IPS-18c (cell line): Measurements from ENCODE around the gene MET.

Source experiments
- H3K4me3 ChIP-seq: 2 replicates; pipeline ENCODE4 v1.7.0; 2013; ENCODE audit warnings: low read depth, mild to moderate bottlenecking, low read length, moderate library complexity; ENCODE audit not compliant: insufficient read depth
- H3K9me3 ChIP-seq: one replicate; pipeline ENCODE4 v1.6.1; 2013; ENCODE audit warnings: mild to moderate bottlenecking, low read length, moderate library complexity; ENCODE audit not compliant: control insufficient read depth, insufficient read depth

Gene MET

DNA sequence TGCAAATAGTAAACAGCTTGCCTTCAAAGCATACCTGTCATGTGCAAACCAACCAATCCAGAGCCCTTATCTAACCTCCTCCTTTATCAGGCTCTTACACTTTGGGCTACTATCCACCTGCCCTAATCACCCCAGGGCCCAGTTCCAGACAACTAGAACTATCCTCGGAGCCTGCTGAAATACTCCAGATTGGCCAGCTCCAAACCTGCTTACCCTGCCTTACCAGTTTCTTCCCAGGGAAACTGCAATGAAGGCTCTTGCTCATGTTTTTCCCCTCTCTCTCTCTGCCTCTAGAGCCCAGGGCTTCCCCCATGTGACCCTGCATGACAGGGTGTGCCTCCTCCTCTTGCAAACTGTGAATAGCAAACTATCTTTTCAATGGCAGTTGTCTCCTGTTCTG, 109.0 kb downstream of the MET start:
- H3K4me3 ChIP-seq, result no peak overlapping the region
- H3K9me3 ChIP-seq, result no peaks in the 10 kb centered on the region

DNA sequence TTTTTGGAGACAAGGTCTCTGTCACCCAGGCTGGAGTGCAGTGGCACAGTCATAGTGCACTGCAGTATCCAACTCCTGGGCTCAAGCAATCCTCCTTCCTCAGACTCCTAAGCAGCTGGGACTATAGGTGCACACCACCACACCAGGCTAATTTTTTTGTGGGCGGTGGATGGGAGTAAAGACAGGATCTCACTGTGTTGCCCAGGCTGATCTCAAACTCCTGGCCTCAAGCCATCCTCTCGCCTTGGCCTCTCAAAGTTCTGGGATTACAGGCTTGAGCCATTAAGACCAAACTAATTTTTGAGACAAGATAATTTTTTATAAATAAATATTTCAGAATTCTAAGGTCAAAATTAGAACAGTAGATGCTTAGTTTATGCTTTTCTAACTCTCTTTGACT, 109.6 kb downstream of the MET start:
- H3K4me3 ChIP-seq, result no peak overlapping the region
- no peaks in the 10 kb centered on the region for H3K9me3 ChIP-seq

DNA sequence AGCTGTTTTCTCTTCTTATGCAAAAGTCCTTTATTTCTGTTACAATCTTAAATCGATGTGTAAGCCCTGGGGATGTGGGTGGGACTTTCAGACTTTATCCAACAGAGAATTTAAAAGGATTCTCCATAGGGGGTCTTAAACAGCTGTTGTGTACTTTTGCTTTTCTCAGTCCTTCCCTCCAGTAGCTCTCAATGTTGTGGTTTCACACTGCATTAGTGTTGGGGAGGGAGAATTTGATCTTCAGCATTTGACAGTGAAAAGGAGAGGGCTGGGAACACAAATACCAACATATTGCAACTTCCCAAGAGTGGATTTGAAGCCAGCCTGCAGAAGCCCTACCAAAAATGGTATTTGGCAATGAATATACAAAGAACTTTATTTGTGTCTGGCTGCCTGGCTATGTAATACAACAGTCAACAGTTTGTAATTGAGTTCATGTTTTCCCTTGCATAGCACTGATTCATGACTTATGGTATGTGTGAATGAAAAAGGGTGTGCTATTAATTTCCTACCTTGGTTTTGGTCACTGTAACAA, 110.2 kb downstream of the MET start:
- no peak overlapping the region for H3K4me3 ChIP-seq
- no peaks in the 10 kb centered on the region for H3K9me3 ChIP-seq

DNA sequence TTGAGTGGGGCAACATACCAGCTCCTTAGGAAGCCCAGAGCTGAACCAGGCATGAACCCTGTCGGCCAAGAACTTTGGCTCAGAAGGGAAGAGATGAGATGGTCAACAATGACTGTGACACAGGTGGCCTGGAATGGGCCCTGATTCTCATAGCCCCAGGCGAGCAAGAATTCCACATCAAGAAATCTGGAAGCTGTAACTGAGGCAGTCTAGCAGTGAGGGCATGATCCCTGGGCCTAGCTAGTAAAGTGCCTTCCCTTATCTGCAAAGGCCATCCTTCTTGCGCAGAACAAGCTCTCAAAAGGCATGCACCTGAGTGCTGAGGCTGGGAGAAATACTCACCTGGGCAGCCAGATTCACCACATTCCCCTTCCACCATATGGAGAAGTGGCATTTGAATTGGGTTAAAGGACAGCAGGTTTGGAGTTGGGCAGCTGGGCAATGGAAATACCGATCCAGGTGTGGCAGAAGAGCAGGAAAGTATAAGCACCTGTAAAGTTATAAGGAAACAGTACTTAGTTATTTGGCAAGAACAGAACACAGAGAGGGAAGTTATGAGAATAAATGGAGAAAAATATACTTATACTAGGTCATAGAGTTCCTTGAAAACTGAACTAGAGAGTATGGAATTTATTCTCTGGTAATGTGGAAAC, 111.8 kb downstream of the MET start:
- H3K9me3 ChIP-seq, result no peaks in the 10 kb centered on the region

DNA sequence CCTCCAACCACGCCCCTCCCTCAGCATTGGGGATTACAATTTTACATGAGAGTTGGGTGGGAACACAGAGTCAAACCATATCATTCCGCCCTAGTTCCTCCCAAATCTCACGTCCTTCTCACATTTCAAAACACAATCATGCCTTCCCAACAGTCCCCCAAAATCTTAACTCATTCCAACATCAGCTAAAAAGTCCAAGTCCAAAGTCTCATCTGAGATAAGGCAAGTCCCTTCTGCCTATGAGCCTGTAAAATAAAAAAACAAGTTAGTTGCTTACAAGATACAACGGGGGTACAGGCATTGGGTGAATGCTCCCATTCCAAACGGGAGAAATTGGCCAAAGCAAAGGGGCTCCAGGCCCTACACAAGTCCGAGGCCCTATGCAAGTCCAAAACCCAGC, 112.7 kb downstream of the MET start:
- no peak overlapping the region for H3K4me3 ChIP-seq
- H3K9me3 ChIP-seq, result no peaks in the 10 kb centered on the region

More for the DNA sequence above, 111.8 kb downstream of the MET start:
- H3K4me3 ChIP-seq, result no peak overlapping the region

DNA sequence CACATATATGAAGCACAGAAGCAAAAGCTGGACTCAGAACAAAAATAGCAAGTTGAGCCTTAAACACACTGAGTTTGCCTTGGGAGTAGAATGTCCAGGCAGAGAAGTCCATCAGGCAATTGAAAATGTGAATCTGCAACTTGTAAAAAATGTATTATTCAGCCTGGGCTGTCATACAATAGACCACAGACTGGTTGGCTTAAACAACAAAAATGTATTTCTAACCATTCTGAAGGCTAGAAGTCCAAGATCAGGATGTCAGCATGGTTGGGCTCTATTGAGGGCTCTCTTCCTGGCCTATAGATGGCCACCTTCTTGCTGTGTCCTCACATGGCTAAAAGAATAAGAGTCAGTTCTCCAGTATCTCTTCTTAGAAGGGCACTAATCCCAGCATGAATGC, 113.8 kb downstream of the MET start:
- Histone ChIP-seq H3K9me3 (no peaks in the 10 kb centered on the region), H3K4me3 (no peak overlapping the region)

DNA sequence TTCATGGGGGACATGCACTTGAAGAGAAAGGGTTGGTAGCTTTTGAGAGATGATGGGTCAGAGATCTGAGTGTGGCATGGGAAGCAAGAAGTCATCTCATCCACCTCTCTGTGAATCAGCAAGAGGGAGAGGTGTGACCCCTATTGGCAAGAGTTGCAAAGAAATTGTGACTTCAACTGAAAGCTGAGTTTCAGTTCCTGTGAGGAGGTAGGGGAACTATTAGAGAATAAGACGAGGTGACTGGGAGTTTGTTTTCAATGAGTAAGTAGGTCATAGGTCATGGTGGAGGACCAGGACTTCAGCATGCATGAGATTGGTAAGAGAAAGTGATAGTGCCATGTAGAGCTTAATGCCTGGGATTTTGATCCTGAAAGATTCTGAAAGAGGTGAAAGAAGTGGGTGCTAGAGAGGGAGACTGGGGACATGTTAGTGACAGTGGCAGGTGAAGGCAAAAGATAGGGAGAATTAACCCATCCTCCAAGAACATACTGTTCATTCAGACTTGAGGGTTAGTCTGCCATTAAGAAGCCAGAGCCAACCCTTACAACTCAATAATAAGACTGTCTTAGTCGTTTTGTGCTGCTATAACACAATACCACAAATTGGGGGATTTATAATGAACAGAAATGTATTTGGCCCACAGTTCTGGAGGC, 114.9 kb downstream of the MET start:
- Histone ChIP-seq H3K9me3 (no peaks in the 10 kb centered on the region), H3K4me3 (no peak overlapping the region)

DNA sequence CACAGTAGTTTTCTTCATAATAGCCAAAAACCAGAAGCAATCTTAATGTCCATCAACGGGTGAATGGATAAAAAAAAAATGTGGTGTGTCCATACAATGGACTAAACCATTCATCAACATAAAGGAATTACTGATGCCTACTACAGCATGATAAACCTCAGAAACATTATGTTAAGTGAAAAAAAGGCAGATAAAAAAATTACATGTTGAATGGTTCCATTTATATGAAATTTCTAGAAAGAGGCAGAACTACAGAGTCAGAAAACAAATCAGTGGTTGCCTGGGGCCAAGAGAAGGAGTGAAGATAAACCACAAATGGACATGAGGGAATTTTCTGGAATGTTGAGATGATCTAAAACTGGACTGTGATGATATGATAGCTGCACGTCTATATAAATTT, 115.9 kb downstream of the MET start:
- H3K4me3 ChIP-seq, result no peak overlapping the region
- no peaks in the 10 kb centered on the region for H3K9me3 ChIP-seq

DNA sequence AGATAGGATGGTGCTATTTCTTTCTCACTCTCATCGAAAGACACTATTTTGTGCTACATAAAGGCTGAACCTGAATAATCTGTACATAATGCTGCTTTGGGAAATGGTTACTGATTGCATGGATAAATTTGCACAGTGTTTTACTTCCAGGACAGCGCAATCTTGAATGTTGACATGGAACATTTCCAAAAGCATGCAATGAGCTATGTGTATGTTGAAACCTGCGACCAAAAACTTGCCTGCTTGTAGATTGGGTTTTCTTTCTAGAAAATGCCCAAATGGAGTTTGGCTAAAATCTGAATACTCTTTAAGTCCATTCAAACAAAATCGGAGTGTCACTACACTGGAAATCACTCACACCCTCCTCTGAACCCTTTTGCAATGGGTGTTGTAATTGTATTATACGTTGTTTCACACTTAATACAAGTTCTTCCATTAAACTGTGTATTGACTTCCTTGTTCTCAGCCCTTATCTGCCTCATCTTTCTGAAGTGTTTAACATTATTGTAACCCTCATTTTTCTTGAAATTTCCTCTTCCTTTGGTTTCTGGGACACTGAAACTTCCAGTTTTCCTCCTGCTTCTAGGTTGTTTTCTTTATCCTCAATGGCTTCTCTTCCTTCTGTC, 116.7 kb downstream of the MET start:
- Histone ChIP-seq H3K9me3 (no peaks in the 10 kb centered on the region), H3K4me3 (no peak overlapping the region)

DNA sequence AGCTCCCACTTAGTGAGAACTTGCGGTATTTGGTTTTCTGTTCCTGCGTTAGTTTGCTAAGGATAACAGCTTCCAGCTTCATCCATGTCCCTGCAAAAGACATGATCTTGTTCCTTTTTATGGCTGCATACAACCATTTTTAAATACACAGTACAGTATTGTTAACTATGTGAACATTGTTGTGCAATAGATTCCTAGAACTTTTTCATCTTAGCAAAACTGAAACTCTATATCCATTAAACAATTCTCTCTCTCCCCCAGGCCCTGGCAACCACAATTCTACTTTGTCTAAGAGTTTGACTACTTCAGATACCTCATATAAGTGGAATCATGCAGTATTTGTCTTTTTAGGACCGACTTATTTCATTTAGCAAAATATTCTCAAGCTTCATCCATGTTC, 118.0 kb downstream of the MET start:
- Histone ChIP-seq H3K4me3 (no peak overlapping the region), H3K9me3 (no peaks in the 10 kb centered on the region)

DNA sequence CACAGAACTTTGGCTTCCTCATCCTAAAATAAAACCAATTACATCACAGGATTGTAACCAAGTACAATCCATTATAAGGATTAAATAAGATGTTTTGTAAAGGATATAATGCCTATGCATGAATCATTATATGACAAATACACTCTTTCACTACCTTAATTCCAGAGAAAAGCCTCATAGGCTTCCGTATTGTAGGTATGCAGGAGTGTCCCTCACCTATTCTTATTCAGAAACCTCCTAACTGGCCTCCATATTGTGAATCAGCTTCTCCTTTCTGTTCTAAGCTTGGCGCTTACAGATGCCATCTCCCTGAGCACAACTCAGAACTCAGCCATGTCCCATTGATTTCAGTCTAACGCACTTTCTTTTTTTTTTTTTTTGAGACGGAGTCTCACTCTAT, 120.8 kb downstream of the MET start:
- H3K4me3 ChIP-seq, result no peak overlapping the region
- no peaks in the 10 kb centered on the region for H3K9me3 ChIP-seq

DNA sequence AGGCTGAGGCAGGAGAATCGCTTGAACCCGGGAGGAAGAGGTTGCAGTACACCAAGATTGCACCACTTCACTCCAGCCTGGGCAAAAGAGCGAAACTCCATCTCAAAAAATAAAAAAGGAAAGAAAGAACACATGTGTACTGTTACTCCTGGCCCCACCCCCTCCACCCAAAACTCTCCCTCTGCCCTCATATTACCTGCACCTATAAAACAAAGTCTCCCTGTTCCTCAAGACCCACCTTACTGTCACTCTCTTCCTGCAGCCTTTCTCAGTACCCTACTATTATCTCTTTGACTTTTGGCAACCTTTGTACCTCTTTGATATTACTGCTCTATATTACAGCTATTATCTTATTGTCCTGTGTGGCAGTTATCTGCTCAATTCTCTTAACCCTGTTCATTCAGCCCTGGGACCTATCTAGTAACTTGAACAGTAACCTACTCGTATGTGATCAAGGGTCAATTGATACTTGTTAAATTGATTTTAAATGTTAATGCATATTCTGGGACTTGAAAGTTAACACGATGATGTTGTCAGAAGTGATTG, 121.9 kb downstream of the MET start:
- H3K4me3 ChIP-seq, result no peak overlapping the region
- no peaks in the 10 kb centered on the region for H3K9me3 ChIP-seq

DNA sequence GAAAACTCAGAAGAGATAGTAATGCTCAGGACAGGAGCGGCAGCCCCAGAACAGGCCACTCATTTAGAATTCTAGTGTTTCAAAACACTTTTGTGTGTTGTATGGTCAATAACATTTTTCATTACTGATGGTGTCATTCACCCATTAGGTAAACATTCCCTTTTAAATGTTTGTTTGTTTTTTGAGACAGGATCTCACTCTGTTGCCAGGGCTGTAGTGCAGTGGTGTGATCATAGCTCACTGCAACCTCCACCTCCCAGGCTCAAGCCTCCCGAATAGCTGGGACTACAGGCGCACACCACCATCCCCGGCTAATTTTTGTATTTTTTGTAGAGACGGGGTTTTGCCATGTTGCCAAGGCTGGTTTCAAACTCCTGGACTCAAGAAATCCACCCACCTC, 124.5 kb downstream of the MET start:
- Histone ChIP-seq H3K4me3 (no peak overlapping the region), H3K9me3 (no peaks in the 10 kb centered on the region)

DNA sequence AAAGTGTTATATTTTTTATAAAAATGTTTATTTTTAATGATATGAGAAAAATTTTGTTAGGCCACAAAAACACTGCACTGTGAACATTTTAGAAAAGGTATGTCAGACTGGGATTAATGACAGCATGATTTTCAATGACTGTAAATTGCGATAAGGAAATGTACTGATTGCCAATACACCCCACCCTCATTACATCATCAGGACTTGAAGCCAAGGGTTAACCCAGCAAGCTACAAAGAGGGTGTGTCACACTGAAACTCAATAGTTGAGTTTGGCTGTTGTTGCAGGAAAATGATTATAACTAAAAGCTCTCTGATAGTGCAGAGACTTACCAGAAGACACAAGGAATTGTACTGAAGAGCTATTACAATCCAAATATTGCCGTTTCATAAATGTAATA, 125.6 kb downstream of the MET start:
- Histone ChIP-seq H3K9me3 (no peaks in the 10 kb centered on the region), H3K4me3 (no peak overlapping the region)

DNA sequence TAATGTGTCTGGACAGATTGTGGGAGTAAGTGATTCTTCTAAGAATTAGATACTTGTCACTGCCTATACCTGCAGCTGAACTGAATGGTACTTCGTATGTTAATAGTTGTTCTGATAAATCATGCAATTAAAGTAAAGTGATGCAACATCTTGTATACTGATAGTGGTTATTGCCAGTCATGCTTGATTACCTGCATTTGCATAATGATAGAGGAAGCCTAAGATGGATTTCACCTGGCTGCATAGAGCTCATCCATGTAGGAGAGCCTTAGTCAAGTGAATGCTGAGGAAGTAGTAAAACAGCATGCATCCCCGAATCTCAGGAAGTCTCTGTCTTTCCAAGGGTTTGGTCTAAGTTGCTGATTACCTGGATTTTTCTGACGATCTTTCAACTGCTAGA, 126.2 kb downstream of the MET start:
- no peak overlapping the region for H3K4me3 ChIP-seq
- H3K9me3 ChIP-seq, result no peaks in the 10 kb centered on the region

DNA sequence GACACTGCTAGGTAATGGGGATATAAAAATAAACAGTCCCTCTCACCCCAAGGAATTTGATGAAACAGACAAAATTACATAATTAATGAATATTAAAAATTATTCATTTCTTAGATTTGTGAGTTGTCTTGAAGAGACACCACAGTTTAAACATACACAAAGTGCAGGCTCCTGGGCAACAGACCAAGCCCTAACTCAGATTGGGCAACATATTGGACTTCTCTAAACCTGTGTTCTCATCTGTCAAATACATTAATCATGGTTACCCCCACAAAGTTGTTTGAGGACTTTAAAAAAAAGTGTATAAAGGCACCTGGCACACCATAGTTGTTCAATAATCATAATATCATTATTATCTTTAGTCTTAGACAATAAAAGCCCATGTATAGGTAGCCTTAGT, 127.9 kb downstream of the MET start:
- Histone ChIP-seq H3K9me3 (no peaks in the 10 kb centered on the region), H3K4me3 (no peak overlapping the region)

DNA sequence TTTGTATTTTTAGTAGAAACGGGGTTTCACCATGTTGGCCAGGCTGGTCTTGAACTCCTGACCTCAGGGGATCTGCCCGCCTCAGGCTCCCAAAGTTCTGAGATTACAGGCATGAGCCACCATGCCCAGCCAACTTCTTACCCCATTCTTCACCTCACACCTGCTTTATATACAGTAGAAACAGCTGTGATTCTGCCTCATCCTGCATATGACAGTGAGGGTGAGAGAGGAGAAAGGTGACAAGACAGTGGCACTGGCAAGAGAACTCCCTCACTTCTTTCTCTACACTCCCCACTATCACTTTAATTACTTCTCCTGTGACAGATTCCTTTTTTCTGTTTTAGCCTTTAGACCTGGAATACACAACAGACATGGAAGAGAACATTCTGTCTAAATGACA, 128.6 kb downstream of the MET start:
- no peak overlapping the region for H3K4me3 ChIP-seq
- no peaks in the 10 kb centered on the region for H3K9me3 ChIP-seq

DNA sequence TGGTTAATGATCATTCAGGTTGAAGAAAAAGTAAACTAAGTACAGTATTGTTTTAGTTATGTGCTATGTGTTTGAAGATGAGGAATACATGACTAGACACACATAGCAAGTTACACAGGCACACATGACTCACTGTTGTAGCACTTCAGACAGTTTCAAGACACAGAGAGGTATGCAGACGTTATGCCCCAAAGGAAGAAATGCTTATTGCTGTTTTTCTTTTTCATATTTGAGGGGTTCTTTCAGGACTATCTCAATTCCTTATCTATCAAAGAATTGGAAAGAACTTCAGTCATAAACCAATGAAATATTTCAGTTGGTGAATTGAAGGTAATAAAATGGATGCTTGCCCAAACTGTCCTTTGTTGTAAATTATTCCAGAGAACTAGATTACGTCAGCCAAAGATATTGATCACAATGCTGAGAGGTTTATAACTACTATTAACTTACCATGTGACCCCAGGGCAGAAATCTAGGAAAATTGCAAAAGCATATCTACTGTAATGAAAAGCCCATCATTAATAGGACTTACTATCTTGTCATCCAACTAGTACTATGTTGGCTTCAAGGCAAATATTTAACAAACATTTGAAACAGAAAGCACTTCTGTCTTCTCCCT, 129.2 kb downstream of the MET start:
- Histone ChIP-seq H3K9me3 (no peaks in the 10 kb centered on the region), H3K4me3 (no peak overlapping the region)
